SK-N-SH (cell line): ENCODE results near the gene COX7B2. TPM values are rescaled to one million over a fixed set of nuclear protein-coding genes. Genes with fewer than 3 reads are reported as not detected.

ENCODE experiments used
- polyA plus RNA-seq, 3 experiments: library from polyadenylated mRNA; depleted of rRNA; stranded (reverse); fragments of >200 nt; gene quantifications; 2 replicates each; pipeline ENCODE4 v1.2.3, GENCODE V29; 2012

The COX7B2 gene
- polyA plus RNA-seq, 1 of the 3 experiments (the other 2 are of a cell fraction), result not detected

Other genes starting within 250 kb of the COX7B2 start
- not detected in 2 replicates for gene GABRA4, start 84.3 kb upstream of the COX7B2 start, polyA plus RNA-seq (2012; rRNA removed)
- not detected in 2 replicates for gene GABRB1, start 122.3 kb upstream of the COX7B2 start, polyA plus RNA-seq (2012; rRNA removed)